ENCODE measurements around the gene KITLG.

DNA sequence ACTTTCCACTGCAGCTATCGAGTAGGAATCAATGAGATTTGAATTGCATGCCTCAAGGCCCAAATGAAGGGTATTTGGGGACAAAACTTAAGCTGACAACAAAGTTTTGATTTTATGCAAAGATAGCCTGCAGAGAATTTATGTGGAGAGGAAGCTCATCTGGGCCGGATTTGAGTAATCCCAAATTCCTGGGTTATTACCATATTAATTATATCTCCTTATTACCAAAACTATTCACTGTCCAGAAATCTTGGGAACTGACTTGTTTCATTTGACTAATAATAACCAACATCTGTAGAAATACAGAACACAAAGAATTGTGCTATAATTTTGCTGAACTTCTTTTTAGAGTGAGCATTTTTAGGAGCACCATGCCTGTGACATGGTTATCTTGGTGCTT, 70.4 kb downstream of the KITLG start:
- no peak for TF ChIP-seq POLR2A (IDR thresholded peaks at IDR 0.05)
- TF ChIP-seq, protein P1, sequence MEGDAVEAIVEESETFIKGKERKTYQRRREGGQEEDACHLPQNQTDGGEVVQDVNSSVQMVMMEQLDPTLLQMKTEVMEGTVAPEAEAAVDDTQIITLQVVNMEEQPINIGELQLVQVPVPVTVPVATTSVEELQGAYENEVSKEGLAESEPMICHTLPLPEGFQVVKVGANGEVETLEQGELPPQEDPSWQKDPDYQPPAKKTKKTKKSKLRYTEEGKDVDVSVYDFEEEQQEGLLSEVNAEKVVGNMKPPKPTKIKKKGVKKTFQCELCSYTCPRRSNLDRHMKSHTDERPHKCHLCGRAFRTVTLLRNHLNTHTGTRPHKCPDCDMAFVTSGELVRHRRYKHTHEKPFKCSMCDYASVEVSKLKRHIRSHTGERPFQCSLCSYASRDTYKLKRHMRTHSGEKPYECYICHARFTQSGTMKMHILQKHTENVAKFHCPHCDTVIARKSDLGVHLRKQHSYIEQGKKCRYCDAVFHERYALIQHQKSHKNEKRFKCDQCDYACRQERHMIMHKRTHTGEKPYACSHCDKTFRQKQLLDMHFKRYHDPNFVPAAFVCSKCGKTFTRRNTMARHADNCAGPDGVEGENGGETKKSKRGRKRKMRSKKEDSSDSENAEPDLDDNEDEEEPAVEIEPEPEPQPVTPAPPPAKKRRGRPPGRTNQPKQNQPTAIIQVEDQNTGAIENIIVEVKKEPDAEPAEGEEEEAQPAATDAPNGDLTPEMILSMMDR (IDR thresholded peaks at IDR 0.05) = no peak
